Activated CD8-positive, alpha-beta memory T cell treated with anti-CD3 and anti-CD28 coated beads for 48 hours (primary cell): ENCODE results near the gene CRELD1.

Source experiments
- DNase-seq, 3 experiments: peaks; one replicate each; pipeline ENCODE4 v3.0.0-alpha.2; 2020; ENCODE audit warnings: low read depth in 2 of 3, low spot score in 2 of 3

The CRELD1 gene

DNA sequence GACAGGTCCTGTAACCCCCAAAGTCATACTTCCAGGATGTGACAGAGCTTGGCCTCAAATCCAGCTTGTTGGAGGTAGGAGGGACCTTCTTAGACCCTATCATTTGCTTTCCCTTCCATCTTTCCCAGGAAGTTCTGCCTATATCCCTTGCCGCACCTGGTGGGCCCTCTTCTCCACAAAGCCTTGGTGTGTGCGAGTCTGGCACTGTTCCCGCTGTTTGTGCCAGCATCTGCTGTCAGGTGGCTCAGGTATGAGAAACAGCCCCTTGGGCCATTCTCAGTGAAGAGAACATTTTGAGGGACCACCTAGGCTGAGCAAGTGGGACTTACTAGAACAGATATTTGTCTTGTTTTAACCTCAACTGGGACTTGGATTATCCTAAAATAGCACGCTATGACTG, 29.7 kb upstream of the CRELD1 start:
- DNase-seq: no peak

DNA sequence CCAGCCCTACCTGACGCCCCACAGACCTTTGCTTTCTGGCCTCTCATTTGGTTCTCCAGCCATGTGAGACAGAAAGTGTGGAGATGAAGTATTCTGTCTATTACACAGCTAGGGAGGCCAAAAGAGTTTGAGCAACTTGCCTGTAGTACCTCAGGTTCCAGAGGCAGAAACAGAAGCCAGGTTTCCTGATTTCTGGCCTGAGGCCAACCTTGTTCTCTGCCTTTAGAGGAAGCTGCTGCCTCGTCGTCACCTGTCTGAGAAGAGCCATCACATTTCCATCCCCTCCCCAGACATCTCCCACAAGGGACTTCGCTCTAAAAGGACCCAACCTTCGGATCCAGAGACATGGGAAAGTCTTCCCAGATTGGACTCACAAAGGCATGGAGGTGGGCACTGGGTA, 27.2 kb upstream of the CRELD1 start:
- no peak for DNase-seq

DNA sequence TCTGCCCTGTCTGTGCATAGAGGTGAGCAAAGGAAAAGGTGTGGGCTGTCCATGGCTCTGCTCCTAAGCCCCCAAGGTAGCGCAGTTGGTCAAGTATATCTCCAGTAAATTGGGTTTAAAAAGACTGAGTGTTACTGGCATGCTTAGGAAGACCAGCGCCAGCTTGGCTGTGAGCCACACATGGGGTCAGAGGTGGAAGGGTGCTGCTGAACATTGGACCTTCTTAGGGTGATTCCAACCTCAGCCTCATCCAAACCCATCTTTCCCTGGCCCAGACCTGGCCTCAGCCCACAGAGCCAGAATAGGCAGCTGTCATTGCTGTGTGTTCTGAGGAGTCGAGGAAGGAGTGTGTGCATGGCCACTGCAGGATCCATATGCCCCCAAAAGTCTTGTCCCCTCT, 25.3 kb upstream of the CRELD1 start:
- no peak for DNase-seq

DNA sequence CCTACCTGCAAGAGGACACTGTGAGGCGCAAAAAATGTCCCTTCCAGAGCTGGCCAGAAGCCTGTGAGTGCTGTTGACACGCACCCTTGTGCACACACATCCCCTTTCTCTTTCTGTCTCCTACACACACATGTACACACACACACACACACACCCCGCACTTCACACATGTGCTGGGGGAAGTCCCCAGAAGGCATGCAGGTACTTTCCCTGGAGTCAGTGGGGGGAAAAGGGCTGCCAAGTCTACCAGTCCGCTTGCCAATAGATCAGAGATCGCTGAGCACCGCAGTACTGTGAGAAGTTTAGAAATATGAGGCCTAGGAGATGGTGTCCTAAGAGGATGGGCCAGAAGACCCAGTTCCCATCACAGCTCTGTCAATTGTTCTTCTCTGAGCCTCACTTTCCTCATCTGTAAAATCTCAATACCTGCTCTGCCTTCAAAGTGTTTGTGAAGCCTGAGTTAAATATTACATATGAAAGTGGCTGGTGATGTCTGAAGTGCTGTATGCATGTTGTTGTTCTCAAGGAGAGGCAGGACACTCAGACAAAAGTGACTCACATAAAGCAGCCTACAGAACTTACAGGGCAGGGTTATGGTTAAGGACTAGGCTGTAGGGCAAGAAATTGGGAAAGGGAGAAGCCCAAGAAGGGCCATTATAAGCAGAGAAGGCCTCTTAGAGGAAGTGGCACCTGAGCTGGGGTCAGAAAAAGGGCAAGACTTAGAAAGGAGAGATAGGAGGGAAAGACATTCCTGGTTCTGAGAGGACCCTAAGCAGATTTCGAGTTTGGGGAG, 24.2 kb upstream of the CRELD1 start:
- DNase-seq: no peak

DNA sequence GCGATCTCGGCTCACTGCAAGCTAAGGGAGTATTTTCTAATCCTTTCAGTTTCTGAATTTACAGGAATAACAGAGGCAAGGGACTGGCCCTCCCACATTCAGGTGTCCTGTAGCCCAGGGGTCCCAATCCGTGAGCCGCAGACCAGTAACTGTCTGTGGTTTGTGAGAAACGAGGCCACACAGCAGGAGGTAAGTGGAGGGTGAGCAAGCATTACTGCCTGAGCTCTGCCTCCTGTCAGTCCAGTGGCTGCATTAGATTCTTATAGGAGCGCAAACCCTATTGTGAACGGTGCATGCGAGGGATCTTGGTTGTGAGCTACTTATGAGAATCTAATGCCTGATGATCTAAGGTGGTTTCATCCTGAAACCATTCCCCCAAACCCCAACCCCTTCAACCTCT, 21.8 kb upstream of the CRELD1 start:
- no peak for DNase-seq

DNA sequence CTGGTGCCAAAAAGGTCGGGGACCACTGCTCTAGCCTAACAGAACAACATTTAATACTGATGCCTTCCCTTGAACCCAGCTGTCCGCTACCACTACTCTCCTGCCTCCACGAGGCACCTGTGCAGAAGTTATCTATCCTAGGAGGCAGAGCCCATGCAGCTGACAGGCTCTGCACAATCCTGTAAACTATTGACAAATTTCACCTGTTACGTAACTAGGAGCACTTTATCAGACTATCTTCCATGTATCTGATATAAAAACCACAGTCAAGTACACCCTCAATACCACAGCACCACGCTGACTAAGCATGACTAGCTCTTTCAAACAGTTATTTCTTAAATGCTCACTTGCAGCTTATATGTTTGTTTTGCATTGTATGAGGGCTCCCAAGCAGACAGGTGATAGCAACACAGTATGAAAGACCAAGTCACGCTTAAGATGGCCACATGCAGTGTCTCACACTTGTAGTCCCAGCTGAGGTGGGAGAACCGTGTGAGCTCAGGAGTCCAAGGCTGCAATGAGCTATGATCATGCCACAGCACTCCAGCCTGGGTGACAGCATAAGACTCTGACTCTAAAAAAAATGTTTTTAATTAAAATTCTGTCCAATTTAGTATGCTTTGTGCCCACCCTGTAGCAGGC, 21.2 kb upstream of the CRELD1 start:
- no peak for DNase-seq

DNA sequence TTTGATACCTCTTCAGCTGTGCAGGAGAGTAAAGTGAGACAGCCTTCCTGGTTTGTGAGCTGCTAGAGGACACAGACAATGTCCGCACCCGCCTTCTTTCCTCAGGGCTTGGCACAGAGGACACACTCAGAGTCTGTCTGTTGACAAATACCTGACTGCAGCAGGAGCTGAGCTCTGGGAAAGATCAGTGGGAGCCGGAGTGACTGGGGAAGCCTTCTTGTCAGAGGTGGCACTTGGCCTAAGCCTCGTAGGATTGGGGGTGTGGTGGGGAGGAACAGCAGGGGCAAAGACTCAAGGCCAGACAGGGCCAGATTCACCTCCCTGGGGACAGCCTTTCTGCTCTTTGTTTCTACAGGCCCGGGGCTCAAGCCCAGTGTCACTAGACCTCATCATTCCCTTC, 20.0 kb upstream of the CRELD1 start:
- DNase-seq: no peak

DNA sequence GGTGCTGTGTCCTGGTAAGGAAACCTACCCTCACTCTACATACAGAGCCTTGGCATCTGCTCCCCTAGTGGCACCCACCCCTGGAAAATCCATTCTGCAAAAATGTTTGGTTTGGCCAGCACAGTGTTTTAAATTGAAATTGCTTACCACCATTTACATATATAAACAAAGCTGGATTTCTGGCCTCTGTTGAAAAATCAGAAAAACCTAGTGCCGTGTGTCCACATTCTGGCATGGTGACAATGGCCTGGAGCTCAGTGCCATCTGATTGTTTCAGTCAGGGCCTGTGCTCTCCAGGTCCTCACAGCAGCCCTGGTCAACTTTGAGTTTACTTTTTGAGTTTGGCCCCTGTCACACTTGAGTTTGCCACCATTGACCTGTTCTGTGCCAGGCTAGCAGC, 19.6 kb upstream of the CRELD1 start:
- DNase-seq: no peak

DNA sequence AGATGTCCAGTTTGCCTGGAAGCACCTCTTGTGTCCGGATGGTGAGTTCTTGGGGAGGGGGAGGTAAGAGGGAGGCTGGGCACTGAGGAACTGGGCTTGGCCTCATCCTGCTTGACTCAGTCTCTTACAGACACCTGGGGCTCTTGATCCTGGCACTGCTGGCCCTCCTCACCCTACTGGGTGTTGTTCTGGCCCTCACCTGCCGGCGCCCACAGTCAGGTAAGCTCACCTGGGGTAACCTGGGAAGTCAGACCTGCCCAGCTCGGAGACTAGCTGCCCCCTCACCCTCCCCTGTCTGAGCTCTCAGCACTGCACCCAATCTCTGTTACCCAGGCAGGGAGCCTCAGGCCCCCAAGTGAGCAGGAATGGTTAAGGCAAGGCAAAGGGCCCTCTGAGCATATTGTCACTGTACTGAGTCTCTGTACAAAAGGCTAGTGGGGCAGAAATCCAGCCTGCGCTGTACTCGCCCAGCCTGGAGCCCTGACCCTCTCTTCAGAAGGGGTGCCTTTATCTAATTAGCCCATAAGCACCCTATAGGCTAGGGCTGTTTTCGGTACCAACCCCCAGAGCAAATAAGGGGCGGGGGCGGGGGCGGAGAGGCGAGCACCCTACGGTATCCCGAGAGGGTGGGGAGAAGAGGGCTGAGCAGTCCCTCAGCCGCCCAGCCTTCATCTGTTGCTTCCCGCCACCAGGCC, 18.9 kb upstream of the CRELD1 start:
- DNase-seq: no peak

DNA sequence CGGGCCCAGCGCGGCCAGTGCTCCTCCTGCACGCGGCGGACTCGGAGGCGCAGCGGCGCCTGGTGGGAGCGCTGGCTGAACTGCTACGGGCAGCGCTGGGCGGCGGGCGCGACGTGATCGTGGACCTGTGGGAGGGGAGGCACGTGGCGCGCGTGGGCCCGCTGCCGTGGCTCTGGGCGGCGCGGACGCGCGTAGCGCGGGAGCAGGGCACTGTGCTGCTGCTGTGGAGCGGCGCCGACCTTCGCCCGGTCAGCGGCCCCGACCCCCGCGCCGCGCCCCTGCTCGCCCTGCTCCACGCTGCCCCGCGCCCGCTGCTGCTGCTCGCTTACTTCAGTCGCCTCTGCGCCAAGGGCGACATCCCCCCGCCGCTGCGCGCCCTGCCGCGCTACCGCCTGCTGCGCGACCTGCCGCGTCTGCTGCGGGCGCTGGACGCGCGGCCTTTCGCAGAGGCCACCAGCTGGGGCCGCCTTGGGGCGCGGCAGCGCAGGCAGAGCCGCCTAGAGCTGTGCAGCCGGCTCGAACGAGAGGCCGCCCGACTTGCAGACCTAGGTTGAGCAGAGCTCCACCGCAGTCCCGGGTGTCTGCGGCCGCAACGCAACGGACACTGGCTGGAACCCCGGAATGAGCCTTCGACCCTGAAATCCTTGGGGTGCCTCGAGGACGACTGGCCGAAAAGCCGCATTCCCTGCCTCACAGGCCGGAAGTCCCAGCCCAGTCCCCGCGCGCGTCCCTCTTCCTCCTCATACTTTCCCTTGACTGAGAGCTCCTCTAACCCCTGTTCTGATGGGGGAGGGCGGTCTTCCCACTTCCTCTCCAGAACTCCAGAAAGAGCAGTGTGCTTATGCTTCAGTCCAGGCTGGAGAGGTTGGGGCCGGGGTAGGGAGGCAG, 18.1 kb upstream of the CRELD1 start:
- no peak for DNase-seq

DNA sequence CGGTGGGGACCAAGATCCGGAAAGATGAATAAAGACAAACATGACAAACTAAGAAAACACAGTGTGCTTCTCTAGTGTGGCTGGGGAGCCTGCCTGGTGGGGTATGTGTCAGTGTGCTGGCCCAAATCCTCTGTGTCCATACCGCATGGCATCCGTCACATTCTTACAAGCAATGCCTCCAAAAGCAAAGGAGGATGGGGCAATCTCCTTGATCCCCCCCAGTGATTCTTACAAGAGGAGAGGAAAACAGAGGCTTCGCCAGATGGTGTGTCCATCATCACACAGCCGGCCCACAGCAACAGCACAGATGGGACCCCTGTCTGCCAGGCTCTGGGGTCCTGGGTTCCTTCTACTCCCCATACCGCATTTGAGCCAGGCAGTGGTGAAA, 17.3 kb upstream of the CRELD1 start:
- no peak for DNase-seq

DNA sequence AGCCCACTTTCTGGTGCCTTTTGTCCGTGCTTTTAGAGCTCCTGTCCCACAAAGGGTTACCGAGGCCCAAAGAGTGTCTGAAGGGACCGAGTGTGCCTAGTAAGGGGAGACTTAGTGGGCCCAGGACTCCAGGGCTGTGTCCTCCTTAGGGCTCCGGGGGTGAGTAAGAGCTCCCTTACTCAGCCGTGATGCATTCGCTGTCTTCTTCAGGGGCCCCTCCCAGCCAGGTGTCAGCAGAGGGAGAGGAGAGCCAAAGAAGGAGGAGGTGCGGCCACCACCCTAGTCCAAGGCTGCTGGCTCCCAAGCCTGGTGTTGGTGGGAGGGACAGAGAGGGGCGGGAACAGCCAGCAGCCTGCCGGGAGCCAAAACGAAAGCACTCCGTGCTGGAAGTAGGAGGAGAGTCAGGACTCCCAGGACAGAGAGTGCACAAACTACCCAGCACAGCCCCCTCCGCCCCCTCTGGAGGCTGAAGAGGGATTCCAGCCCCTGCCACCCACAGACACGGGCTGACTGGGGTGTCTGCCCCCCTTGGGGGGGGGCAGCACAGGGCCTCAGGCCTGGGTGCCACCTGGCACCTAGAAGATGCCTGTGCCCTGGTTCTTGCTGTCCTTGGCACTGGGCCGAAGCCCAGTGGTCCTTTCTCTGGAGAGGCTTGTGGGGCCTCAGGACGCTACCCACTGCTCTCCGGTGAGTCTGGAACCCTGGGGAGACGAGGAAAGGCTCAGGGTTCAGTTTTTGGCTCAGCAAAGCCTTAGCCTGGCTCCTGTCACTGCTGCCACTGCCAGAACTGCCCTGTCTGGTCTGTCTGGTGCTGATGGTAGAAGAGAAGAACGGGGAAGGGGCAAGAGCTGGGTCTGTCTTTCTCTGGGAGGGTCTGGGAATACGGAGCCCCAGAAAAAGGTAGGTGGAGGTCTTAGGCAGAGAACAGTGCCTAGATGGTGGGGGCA, 16.6 kb upstream of the CRELD1 start, which contains the start of gene IL17RC:
Gene IL17RC (plus strand): TSS at position 365 of the 947 bp plus-strand sequence. CDS start 218 bp downstream, at position 583.
- DNase-seq: no peak

DNA sequence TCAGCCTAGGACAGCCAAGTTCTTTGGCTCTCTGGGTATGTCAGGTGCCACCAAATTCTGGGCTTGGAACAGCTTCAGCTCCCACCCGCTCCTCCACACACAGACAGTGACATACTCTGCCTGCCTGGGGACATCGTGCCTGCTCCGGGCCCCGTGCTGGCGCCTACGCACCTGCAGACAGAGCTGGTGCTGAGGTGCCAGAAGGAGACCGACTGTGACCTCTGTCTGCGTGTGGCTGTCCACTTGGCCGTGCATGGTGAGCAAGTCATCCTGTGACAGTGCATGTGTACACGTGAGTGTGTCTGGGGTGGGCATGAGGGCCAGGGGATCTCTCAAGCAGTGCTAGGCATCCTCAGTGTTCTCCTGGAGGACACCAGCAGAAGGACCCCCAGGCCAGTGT, 15.8 kb upstream of the CRELD1 start:
- DNase-seq: no peak

DNA sequence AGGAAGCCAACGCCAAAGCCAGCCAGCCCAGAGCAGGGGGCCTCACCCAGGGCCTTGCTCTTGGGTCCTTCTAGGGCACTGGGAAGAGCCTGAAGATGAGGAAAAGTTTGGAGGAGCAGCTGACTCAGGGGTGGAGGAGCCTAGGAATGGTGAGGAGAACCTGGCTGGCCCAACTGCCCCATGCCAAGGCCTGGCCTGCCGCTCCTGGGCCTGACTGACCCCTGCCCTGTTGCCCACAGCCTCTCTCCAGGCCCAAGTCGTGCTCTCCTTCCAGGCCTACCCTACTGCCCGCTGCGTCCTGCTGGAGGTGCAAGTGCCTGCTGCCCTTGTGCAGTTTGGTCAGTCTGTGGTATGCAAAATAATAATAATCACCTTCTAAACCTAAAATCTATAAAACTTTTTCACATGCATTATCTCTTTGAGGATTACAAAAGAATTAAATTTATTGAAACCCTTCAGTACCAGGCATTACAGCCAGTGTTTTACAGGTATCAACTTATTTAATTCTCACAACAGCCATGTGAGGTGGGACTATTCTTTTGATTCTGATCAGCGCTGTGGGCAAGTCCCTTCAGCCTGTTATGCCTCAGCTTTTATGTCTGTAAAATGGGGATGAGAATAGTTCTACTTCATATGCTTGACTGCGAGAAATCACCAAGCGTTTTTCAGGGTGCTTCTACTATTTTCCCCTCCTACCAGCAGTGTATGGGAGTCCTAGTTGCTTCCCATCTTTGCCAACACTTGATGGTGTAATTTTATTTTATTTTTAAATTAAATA, 15.2 kb upstream of the CRELD1 start:
- no peak for DNase-seq

DNA sequence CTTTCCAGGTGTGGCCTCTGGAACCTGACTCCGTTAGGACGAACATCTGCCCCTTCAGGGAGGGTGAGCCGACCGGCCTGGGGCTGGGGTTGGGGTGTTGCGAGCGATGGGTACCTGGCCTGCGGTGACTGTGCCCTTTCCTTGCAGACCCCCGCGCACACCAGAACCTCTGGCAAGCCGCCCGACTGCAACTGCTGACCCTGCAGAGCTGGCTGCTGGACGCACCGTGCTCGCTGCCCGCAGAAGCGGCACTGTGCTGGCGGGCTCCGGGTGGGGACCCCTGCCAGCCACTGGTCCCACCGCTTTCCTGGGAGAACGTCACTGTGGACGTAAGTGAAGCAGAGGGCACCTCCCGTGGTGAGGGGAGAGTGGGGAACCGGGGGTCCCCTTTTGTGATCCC, 5.5 kb upstream of the CRELD1 start:
- no peak for DNase-seq

DNA sequence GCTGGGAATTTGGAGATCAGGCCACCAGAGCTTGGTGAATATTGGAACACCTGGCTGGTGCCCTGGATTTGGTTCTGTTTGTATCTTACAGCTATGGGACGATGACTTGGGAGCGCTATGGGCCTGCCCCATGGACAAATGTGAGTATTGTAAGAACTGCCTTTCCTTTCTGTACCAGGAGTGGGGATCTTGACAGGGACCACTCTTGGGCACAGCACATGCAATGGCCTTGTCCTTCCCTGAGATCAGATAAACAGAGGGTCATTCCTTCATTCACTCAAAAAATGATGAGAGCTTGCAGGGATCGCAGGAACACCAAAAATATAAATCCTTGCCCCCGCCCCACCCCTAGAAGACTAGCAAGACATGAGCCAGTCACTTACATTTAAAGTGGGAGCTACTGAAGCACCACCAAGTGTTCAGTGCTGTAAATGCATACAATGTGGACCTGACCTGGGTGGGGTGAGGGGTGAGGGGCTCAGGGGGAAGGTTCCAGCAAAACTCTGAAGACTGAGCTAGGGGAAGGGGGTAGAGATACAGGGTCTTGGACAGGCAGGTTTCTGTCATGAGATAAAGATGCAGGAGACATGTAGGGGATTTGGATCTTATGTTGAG, 2.7 kb upstream of the CRELD1 start:
- no peak for DNase-seq

DNA sequence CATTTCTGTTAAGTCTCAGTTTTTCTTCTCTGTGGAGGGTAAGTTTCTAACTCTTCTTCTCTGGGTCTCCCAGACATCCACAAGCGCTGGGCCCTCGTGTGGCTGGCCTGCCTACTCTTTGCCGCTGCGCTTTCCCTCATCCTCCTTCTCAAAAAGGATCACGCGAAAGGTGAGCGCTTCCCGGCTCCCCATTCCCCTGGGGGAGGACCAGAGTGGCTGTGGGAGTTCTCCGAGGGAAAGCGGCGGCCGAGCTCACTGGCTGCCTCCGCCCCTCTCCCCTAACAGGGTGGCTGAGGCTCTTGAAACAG, 1.1 kb upstream of the CRELD1 start:
- no peak for DNase-seq

DNA sequence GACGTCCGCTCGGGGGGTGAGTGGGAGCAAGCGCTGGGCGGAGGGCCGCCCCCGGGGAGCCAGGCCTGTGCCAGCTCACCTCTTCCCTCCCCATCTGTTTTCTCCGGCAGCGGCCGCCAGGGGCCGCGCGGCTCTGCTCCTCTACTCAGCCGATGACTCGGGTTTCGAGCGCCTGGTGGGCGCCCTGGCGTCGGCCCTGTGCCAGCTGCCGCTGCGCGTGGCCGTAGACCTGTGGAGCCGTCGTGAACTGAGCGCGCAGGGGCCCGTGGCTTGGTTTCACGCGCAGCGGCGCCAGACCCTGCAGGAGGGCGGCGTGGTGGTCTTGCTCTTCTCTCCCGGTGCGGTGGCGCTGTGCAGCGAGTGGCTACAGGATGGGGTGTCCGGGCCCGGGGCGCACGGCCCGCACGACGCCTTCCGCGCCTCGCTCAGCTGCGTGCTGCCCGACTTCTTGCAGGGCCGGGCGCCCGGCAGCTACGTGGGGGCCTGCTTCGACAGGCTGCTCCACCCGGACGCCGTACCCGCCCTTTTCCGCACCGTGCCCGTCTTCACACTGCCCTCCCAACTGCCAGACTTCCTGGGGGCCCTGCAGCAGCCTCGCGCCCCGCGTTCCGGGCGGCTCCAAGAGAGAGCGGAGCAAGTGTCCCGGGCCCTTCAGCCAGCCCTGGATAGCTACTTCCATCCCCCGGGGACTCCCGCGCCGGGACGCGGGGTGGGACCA, 632 bp upstream of the CRELD1 start:
- DNase-seq: peak; percentile 65 to 79 (median 71)

DNA sequence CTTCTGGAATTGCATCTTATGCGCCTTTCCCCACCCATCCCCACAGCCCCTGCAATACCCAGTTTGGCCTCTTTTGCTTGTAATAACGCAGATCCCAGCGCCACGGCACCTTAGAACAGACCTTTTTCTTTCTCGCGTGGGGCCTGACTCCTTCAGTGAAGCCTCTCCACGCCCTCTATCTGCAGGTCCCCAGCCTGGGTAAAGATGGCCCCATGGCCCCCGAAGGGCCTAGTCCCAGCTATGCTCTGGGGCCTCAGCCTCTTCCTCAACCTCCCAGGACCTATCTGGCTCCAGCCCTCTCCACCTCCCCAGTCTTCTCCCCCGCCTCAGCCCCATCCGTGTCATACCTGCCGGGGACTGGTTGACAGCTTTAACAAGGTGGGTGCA, 594 bp downstream of the CRELD1 start:
- DNase-seq: no peak
